Peyer's patch (tissue), 4 donors: ENCODE measurements around the gene TAS2R16.

Source experiments
- POLR2A ChIP-seq, 2 donors: fragments of 450-650 bp; IDR thresholded peaks; one replicate each; pipeline ENCODE4 v1.5.1; 2017; ENCODE audit warnings: antibody characterized with exemption in 2 of 2, mild to moderate bottlenecking in 2 of 2, moderate library complexity in 2 of 2
- TF ChIP-seq, protein P1 (sequence below), 6 experiments: fragments of 450-650 bp in 4 of 6; fragments of 200-600 bp in 2 of 6; sonication (generic) in 1 of 6; IDR thresholded peaks; one replicate each; pipeline ENCODE4 v1.5.1; 2017 to 2019; ENCODE audit warnings: antibody characterized with exemption in 6 of 6, mild to moderate bottlenecking in 3 of 6, moderate library complexity in 1 of 6

DNA sequence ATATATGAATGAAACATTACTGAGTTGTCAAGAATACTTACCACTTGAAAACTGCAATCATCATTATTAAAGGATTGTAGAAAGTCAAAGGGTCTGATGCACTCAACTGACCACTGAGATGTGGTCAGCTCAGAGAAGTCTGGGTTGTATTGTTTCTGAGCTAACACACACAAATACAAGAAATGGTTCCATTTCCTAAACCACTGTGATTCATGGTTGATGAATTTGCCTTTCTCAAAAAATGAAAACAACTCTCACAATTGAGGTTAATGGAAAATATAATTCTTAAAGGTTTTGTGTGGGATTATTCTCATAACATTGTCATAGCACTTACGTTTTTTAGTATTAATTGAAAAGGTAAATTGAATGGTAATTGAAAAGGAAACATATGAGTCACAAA lies 45.6 kb upstream of the TAS2R16 start:
- TF ChIP-seq, protein P1, sequence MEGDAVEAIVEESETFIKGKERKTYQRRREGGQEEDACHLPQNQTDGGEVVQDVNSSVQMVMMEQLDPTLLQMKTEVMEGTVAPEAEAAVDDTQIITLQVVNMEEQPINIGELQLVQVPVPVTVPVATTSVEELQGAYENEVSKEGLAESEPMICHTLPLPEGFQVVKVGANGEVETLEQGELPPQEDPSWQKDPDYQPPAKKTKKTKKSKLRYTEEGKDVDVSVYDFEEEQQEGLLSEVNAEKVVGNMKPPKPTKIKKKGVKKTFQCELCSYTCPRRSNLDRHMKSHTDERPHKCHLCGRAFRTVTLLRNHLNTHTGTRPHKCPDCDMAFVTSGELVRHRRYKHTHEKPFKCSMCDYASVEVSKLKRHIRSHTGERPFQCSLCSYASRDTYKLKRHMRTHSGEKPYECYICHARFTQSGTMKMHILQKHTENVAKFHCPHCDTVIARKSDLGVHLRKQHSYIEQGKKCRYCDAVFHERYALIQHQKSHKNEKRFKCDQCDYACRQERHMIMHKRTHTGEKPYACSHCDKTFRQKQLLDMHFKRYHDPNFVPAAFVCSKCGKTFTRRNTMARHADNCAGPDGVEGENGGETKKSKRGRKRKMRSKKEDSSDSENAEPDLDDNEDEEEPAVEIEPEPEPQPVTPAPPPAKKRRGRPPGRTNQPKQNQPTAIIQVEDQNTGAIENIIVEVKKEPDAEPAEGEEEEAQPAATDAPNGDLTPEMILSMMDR (IDR thresholded peaks at IDR 0.05), result no peak
- no peak for TF ChIP-seq POLR2A (IDR thresholded peaks at IDR 0.05)
